GM19372 (cell line): ENCODE data around the gene ST3GAL6.

Experiments used
- ATAC-seq: cut with Tn5 transposase; IDR thresholded peaks from one replicate; pipeline ENCODE4 v1.9.1; 2021; ENCODE audit warnings: mild to moderate bottlenecking, low read depth, moderate library complexity; ENCODE audit not compliant: unreplicated experiment

The ST3GAL6 gene

GRCh38 chr3:98737301-98737700 is 25.8 kb upstream of the ST3GAL6 start:
- ATAC-seq = no peak

GRCh38 chr3:98739266-98739665 is 23.9 kb upstream of the ST3GAL6 start:
- ATAC-seq = no peak

- no peak for ATAC-seq
Observed at GRCh38 chr3:98740324-98740723, 22.8 kb upstream of the ST3GAL6 start.

DNA sequence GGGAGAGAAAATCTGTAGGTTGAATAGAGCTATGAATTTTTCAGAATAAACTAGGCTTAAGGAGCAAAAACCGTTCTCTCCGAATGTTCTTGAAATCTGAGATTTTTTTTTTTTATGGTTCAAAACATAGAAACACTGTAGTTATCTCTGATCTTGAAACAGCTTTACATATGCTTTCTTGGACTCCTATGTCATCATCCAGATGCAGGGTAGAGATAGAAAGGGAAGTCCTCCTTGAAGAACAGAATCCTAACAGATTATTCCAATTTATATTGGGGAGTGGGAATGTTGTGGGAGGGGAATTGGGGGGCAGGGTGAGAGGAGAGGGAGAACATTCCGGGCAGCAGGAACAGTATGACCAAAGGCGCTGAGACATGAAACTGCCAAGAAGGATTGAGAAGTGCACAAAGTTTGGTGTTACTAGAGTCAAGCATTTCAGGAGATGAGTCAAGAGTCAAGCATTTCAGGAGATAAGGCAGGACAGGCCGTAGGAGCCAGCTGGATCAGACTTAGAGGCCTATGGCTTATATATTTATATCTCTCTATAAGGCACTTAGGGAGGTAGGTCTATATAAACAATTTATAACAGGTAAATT is 21.9 kb upstream of the ST3GAL6 start:
- ATAC-seq = no peak

DNA sequence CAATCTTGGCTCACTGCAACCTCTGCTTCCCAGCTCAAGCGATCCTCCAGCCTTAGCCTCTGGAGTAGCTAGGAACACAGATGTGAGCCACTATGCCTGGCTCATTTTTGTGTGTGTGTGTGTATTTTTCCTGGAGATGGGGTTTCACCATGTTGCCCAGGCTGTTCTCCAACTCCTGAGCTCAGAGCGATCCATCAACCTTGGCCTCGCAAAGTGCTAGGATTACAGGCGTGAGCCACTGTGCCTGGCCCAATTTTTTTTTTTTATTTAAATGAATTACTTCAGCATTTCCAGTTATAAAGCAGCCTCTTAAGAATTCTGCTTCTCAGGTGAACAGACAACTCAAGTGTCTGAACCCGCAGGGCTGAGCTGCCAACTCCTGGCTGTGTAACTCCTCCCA is 20.1 kb upstream of the ST3GAL6 start:
- ATAC-seq = no peak

- no peak for ATAC-seq
Observed at GRCh38 chr3:98744283-98744682, 18.9 kb upstream of the ST3GAL6 start.

GRCh38 chr3:98745718-98746117 is 17.4 kb upstream of the ST3GAL6 start:
- ATAC-seq = peak; percentile 16

- no peak for ATAC-seq
Observed at GRCh38 chr3:98746122-98746521, 17.0 kb upstream of the ST3GAL6 start.

DNA sequence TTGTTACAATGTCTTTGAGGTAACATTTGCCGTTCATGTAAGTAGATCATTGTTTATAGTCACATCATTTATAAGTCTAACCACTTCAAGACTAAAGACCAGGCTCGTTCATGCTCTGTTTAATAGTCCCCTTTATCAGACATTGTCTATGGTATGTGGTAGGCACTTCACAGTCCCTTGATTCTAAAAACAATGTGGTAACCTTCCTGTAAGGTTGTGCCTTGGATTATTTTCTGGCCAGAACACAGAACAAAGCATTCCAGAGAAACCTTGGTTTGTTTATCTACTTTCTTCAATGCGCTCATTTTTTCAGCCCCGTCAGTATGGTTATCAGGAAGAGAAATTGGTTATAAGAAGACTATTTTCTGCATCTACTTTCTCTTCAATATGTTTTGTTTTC is 16.3 kb upstream of the ST3GAL6 start:
- no peak for ATAC-seq

GRCh38 chr3:98750276-98750919 is 12.7 kb upstream of the ST3GAL6 start:
- no peak for ATAC-seq

DNA sequence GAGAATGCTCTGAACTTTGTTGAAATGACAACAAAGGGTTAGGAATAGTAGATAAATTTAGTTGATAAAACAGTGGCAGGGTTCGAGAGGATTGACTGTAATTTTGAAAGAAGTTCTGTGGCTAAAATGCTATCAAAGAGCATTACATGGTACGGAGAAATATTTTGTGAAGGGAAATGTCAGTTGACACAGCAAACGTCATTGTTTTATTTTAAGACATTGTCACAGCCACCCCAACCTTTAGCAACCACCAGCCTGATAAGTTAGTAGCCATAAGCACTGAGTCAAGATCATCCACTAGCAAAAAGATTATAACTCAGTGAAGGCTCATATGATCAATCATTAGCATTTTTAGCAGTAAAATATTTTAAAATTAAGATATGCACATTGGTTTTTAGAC is 8.7 kb upstream of the ST3GAL6 start:
- no peak for ATAC-seq

- no peak for ATAC-seq
Observed at GRCh38 chr3:98755601-98756000, 7.5 kb upstream of the ST3GAL6 start.

- no peak for ATAC-seq
Observed at GRCh38 chr3:98759629-98760028, 3.5 kb upstream of the ST3GAL6 start.

DNA sequence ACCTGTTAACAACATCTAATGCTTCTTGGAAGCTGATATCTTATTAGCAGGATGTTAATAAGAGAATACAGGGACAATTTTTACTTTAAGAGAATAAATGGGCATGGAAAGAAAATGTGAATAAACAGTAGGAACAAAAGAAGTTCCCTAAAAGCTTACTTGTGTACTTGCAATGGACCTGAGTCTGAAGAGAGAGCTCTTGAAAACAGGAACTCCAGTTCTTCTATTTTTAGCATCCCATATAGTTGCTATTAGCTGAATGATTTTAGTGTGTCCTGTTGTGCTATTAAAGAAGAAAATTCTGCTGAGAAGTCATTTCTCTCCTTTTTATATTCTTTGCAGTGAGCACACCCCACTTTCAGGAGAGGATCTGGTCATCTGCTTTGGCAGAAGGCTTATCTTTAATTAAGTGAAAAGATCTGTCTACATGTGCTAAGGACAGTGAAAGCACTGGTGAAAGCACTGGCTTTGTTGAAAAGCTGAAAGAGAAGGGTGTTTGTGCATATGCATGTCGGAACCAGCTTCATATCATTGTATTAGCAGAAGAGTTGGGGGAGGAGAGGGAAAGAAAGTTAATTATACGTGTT is 1.4 kb upstream of the ST3GAL6 start:
- no peak for ATAC-seq

DNA sequence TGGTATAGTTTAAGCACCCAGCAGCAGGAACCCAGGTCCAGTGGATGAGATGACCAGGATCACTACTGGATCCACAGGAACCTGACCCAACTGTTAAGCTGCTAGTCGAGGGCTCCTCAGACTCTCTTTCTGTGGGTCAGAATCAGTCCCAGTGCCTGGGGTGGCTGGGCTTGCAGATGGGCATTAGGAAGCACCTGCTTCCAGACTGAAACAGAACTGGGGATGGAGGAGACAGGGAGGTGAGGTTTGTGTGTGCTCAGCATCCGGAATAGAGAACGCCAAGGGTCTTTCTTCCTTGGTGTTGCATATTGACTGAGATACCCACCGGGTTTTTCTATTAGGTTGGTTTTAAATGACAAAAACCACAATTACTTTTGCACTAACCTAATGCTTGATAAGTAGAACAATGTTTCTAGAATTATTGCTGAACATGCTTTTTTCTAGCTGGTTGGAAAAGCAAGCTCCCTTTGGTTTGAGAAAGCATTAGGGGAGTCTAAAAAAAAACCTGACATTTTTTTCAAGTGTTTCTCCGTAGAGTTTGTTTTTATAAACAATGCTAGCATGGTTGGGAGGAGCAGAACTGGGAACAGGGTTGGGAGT is 779 bp downstream of the ST3GAL6 start:
- no peak for ATAC-seq

GRCh38 chr3:98764472-98764884 is 1.3 kb downstream of the ST3GAL6 start:
- ATAC-seq = no peak

GRCh38 chr3:98765721-98766120 is 2.6 kb downstream of the ST3GAL6 start:
- no peak for ATAC-seq

DNA sequence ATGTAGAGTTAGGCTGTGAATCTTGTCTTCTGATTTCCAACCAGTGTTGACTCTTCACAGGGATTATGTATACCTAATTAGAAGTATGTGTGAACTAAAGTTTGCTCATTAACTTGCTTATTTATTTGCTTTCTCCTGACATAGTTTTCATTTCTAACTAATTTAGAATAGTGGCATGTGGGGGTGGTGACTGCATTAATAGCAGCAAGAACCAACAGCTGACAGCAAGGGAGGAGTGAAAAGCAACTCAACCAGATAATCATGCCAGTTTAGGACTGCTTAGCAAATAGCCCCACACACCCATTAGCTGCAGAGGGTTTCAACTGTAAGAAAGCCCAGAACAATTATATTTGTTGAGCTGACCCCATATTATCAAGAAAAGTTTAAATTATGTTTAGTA is 3.8 kb downstream of the ST3GAL6 start:
- no peak for ATAC-seq

GRCh38 chr3:98768961-98769360 is 5.8 kb downstream of the ST3GAL6 start:
- no peak for ATAC-seq

GRCh38 chr3:98769448-98769847 is 6.3 kb downstream of the ST3GAL6 start:
- ATAC-seq = no peak

DNA sequence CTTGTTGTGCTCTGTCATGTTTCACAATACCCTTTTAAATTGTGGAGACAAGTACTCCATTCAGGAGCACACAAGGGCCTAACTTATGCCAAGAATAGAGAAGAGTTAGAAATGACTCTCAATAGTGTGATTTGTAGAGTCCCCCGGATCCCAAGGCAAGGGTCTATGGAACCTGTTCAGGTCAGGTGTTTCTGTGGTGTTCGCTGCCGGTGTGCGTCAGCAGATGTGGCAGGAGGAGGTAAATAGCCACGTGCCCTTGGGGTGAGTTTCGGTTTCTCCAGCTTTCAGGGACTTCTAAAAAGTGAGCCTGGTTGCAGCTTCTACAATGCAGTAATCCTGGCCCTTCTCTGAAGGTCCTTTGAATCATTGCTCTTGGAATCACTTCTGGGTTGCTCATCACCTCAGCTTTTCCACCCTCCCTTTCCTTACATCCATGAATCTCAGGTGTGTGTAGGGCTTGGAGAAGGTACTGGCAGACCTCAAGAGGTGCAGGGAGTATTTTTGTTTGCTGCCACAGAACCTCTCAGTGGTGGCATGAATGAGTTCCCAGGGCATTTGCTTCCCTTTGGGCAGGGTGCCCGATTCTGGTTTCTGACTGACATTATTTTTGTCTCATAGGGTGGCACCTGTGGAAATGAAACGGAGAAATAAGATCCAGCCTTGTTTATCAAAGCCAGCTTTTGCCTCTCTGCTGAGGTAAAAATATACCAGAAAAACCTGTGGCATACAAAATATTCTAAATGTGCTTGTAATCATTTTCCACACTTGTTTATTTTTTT is 7.3 kb downstream of the ST3GAL6 start:
- ATAC-seq = peak; percentile 87
